ENCODE data around the gene CCDC90B. TPM values are rescaled to one million over a fixed set of nuclear protein-coding genes. Genes with fewer than 3 reads are reported as not detected.
"Not testable (repeated sequence)": the region's sequence is repeated elsewhere in the genome, so short reads cannot be mapped to it uniquely, and the experiment has no call there.

The CCDC90B gene
- total RNA-seq, 1 experiment from 2014 or later, result 35.9 TPM

DNA sequence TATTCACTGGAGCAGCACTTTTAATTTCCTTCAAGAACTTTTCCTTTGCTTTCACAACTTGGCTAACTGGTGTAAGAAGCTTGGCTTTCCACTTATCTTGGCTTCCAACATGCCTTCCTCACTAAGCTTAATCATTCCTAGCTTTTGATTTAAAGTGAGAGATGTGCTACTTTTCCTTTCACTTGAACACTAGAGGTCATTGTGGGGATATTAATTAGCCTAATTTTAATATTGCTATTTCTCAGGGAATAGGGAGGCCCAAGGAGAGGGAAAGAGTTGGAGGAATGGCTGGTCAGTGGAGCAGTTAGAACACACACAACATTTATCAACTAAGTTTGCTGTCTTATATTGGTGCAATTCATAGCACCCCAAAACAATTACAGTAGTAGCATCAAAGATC is 24.6 kb upstream of the CCDC90B start:
- peaks cover 0 to 2% (median 0%) of the 10 kb centered on the region in 3 experiments; a peak in 1 of 7 replicates for H3K36me3 Mint-ChIP-seq (ENCODE audit: insufficient read depth in 1 of 3, low read depth in 3 of 3)
- no peaks in the 10 kb centered on the region for H3K79me2 ChIP-seq (ENCODE audit: insufficient read depth, low read length)
- H3K14ac ChIP-seq (ENCODE audit: insufficient read depth, low read length), result no peak overlapping the region
- H3K4me2 ChIP-seq (ENCODE audit: insufficient read depth, insufficient read length, low read length), result no peak overlapping the region
- no peak for DNase-seq
- no peak overlapping the region for H2BK20ac ChIP-seq (ENCODE audit: low read depth, low read length, poor library complexity, severe bottlenecking)
- peaks cover 0 to 5% of the 10 kb centered on the region in 2 experiments; a peak in 1 of 4 replicates for H3K4me1 Mint-ChIP-seq
- no peak overlapping the region for H3K56ac ChIP-seq (ENCODE audit: insufficient read length, low read depth, low read length)
- H3T11ph ChIP-seq (ENCODE audit: low read length), result no peak overlapping the region
- no peak overlapping the region for H3K27ac ChIP-seq (ENCODE audit: insufficient read length, low read depth, low read length)
- no peak overlapping the region for H3K23ac ChIP-seq (ENCODE audit: insufficient read length, low read depth, low read length)
- TF ChIP-seq, protein P1, sequence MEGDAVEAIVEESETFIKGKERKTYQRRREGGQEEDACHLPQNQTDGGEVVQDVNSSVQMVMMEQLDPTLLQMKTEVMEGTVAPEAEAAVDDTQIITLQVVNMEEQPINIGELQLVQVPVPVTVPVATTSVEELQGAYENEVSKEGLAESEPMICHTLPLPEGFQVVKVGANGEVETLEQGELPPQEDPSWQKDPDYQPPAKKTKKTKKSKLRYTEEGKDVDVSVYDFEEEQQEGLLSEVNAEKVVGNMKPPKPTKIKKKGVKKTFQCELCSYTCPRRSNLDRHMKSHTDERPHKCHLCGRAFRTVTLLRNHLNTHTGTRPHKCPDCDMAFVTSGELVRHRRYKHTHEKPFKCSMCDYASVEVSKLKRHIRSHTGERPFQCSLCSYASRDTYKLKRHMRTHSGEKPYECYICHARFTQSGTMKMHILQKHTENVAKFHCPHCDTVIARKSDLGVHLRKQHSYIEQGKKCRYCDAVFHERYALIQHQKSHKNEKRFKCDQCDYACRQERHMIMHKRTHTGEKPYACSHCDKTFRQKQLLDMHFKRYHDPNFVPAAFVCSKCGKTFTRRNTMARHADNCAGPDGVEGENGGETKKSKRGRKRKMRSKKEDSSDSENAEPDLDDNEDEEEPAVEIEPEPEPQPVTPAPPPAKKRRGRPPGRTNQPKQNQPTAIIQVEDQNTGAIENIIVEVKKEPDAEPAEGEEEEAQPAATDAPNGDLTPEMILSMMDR (conservative IDR thresholded peaks at IDR 0.05), result no peak
- H3K9me3 Mint-ChIP-seq, result peaks cover 3 to 5% of the 10 kb centered on the region in 2 experiments; a peak in 3 of 5 replicates
- H2BK15ac ChIP-seq (ENCODE audit: low read depth, low read length), result no peak overlapping the region
- no peak overlapping the region for H2BK12ac ChIP-seq (ENCODE audit: insufficient read length, low read depth, low read length)
- H4K8ac ChIP-seq (replicated peaks; ENCODE audit: insufficient read length, low read depth, low read length), result no peak overlapping the region
- no peak overlapping the region for H4K5ac ChIP-seq (ENCODE audit: insufficient read length, low read depth, low read length)
- H3K9ac ChIP-seq (ENCODE audit: extremely low read depth, insufficient read length, low read length), result no peak overlapping the region
- no peak overlapping the region for H2AFZ ChIP-seq (ENCODE audit: low read length)
- peaks cover 2% of the 10 kb centered on the region; the same call in 1 of the 2 replicates for H3K27me3 Mint-ChIP-seq (ENCODE audit: low read depth)
- H3K27me3 ChIP-seq (ENCODE audit: insufficient read depth, low read length), result no peaks in the 10 kb centered on the region
- no peak overlapping the region for H3K27ac Mint-ChIP-seq
- no peak overlapping the region for H4K91ac ChIP-seq (ENCODE audit: insufficient read length, low read depth, low read length)
- H3K23me2 ChIP-seq (ENCODE audit: insufficient read length, low read depth, low read length, poor library complexity, severe bottlenecking), result no peaks in the 10 kb centered on the region
- no peak overlapping the region for H2BK120ac ChIP-seq (ENCODE audit: low read depth, low read length, poor library complexity, severe bottlenecking)
- no peaks in the 10 kb centered on the region for H3K79me1 ChIP-seq (ENCODE audit: insufficient read depth, low read depth, low read length, poor library complexity, severe bottlenecking)
- H3K9me3 ChIP-seq (ENCODE audit: control insufficient read depth, low read depth, low read length), result no peaks in the 10 kb centered on the region
- no peak overlapping the region for H2AK5ac ChIP-seq (ENCODE audit: insufficient read length, low read length)
- H3K4ac ChIP-seq (ENCODE audit: low read depth, low read length), result no peak overlapping the region
- H2BK5ac ChIP-seq (ENCODE audit: insufficient read length, low read length), result no peak overlapping the region
- no peak overlapping the region for H3K18ac ChIP-seq (ENCODE audit: insufficient read length, low read depth, low read length)
- H3K4me3 Mint-ChIP-seq, result no peak overlapping the region
- H4K20me1 ChIP-seq (ENCODE audit: control insufficient read depth, insufficient read depth, insufficient read length), result no peaks in the 10 kb centered on the region
- no peaks in the 10 kb centered on the region for H3K4me1 ChIP-seq (ENCODE audit: insufficient read depth, low read length)

DNA sequence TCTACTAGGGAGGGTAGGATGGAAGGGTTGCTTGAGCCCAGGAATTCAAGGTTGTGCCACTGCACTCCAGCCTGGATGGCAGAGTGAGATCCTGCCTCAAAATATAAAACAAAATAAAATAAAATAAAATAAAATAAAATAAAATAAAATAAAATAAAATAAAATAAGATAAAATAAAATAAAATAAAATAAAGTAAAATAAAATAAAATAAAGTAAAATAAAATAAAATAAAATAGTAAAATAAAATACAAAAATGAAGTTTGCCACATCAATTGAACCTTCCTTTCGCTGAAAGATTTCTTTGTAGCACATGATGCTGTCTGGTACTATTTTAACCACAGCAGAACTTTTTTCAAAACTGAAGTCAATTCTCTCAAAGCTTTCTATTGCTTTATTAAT is 22.4 kb upstream of the CCDC90B start:
- H4K91ac ChIP-seq (ENCODE audit: insufficient read length, low read depth, low read length); H3K56ac ChIP-seq (ENCODE audit: insufficient read length, low read depth, low read length); H3K27me3 Mint-ChIP-seq (ENCODE audit: low read depth); H3K9me3 Mint-ChIP-seq; H3K27ac ChIP-seq (ENCODE audit: insufficient read length, low read depth, low read length); DNase-seq; H3K14ac ChIP-seq (ENCODE audit: insufficient read depth, low read length); H3K9me3 ChIP-seq (ENCODE audit: control insufficient read depth, low read depth, low read length); H3K79me1 ChIP-seq (ENCODE audit: insufficient read depth, low read depth, low read length, poor library complexity, severe bottlenecking); H3K4me1 ChIP-seq (ENCODE audit: insufficient read depth, low read length); H2BK12ac ChIP-seq (ENCODE audit: insufficient read length, low read depth, low read length); H3T11ph ChIP-seq (ENCODE audit: low read length); H2AK5ac ChIP-seq (ENCODE audit: insufficient read length, low read length); H4K20me1 ChIP-seq (ENCODE audit: control insufficient read depth, insufficient read depth, insufficient read length); H2BK15ac ChIP-seq (ENCODE audit: low read depth, low read length); H3K27me3 ChIP-seq (ENCODE audit: insufficient read depth, low read length); H3K79me2 ChIP-seq (ENCODE audit: insufficient read depth, low read length); H3K4ac ChIP-seq (ENCODE audit: low read depth, low read length); H2AFZ ChIP-seq (ENCODE audit: low read length); H2BK5ac ChIP-seq (ENCODE audit: insufficient read length, low read length); H3K4me3 Mint-ChIP-seq; H2BK120ac ChIP-seq (ENCODE audit: low read depth, low read length, poor library complexity, severe bottlenecking); H4K5ac ChIP-seq (ENCODE audit: insufficient read length, low read depth, low read length); H3K36me3 Mint-ChIP-seq (ENCODE audit: insufficient read depth in 1 of 3, low read depth in 3 of 3); H4K8ac ChIP-seq (replicated peaks; ENCODE audit: insufficient read length, low read depth, low read length); H3K23me2 ChIP-seq (ENCODE audit: insufficient read length, low read depth, low read length, poor library complexity, severe bottlenecking); H3K23ac ChIP-seq (ENCODE audit: insufficient read length, low read depth, low read length); H3K9ac ChIP-seq (ENCODE audit: extremely low read depth, insufficient read length, low read length); H3K4me1 Mint-ChIP-seq; H2BK20ac ChIP-seq (ENCODE audit: low read depth, low read length, poor library complexity, severe bottlenecking); H3K18ac ChIP-seq (ENCODE audit: insufficient read length, low read depth, low read length); H3K27ac Mint-ChIP-seq; H3K4me2 ChIP-seq (ENCODE audit: insufficient read depth, insufficient read length, low read length): not testable (repeated sequence)
- no CpG with 5 or more reads among the region's 1 CpG for WGBS (ENCODE audit: extremely low coverage, insufficient read length, low lambda C conversion rate)
